Measurements from ENCODE around the gene GOLGA6D.
"Not testable (repeated sequence)": the region's sequence is repeated elsewhere in the genome, so short reads cannot be mapped to it uniquely, and the experiment has no call there.

The GOLGA6D gene

GRCh38 chr15:75332093-75332492 lies 49.5 kb downstream of the GOLGA6D start:
- not testable (repeated sequence) for DNase-seq (ENCODE audit: low spot score)

- DNase-seq (ENCODE audit: low spot score): not testable (repeated sequence)
These were observed 51.2 kb downstream of the GOLGA6D start for GRCh38 chr15:75333654-75334419.

- no peak for DNase-seq (ENCODE audit: low spot score)
These were observed 52.7 kb downstream of the GOLGA6D start for GRCh38 chr15:75335313-75335704.

DNA sequence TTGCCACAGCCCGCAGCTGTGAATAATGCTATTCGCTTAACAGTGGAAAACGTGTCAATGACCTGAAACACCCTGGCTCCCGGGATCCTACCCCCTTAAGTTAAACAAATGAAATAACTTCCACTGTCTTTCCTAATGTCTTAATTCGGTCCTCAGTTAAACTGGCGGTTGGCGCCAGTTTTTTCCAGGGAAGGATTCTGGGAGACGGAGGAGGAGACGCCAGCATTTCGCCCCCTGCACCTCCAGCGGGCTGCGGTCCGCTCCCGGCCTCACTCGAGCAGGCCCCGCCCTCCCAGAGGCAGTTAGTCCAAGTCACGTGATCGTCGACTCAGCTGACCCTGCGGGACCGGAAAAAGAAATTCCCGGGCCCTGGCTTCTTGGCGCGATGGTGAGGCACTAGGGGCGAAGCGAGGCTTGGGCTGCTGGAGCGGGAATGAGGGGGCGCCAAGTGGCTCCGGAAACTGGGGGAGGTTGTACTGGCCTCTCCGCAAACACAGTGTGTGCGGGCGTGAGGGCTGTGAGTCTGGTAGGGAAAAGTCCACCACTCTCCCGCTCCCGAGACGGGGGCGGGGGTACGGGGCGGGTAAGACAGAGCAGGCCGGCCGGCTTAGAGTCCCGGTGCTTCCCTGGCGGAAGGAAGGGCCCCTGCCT lies 53.2 kb downstream of the GOLGA6D start, which contains the start of gene COMMD4:
COMMD4 (plus strand) TSS at position 359 of the 651 bp plus-strand sequence; CDS start at position 386, 27 bp downstream.
- DNase-seq (ENCODE audit: low spot score): peak; percentile 89

- no peak for DNase-seq (ENCODE audit: low spot score)
These were observed 56.1 kb downstream of the GOLGA6D start for GRCh38 chr15:75338661-75339240.

DNA sequence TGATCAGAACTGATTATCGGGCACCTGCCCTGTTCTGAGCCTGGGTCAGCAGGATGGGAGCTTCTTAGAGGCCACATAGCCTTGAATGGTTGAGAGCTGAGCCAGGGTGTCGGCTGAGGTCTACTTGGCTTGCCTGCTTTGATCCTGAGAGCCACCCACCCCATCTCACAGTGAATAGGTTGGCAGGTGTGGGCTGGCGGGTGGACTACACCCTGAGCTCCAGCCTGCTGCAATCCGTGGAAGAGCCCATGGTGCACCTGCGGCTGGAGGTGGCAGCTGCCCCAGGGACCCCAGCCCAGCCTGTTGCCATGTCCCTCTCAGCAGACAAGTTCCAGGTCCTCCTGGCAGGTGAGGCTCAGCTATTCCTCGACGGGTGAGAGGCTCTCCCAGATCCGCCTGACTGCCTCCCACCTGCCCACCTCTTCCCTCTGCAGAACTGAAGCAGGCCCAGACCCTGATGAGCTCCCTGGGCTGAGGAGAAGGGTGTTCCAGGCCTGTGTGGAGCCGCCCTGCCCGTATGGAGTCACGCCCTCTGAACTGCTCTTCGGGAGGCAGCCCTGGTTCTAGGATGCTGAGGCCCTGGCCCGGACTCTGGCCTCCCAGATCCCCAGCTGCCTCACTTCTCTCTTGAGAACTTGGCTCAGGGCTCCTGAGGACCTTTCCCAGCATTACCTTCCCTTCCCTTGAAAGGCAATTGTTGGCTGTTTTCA lies 57.1 kb downstream of the GOLGA6D start:
- DNase-seq (ENCODE audit: low spot score): no peak

- no peak for DNase-seq (ENCODE audit: low spot score)
These were observed 59.6 kb downstream of the GOLGA6D start for GRCh38 chr15:75342221-75342620.

DNA sequence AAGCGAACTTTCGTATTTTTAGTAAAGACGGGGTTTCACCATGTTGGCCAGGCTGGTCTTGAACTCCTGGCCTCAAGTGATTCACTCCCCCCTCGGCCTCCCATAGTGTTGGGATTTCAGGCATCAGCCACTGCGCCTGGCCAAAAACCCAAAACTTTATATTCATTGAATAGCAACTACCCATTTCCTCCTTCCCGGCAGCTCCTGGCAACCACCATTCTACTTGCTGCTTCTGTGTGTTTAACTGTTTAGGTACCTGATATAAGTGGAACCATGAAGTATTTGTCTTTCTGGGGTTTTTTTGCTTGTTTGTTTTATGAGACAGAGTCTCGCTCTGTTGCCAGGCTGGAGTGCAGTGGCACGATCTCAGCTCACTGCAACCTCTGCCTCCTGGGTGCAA lies 61.3 kb downstream of the GOLGA6D start:
- not testable (repeated sequence) for DNase-seq (ENCODE audit: low spot score)

Measured in AG20443 (cell line).